ENCODE measurements around the gene PGAP3.

Gene PGAP3

DNA sequence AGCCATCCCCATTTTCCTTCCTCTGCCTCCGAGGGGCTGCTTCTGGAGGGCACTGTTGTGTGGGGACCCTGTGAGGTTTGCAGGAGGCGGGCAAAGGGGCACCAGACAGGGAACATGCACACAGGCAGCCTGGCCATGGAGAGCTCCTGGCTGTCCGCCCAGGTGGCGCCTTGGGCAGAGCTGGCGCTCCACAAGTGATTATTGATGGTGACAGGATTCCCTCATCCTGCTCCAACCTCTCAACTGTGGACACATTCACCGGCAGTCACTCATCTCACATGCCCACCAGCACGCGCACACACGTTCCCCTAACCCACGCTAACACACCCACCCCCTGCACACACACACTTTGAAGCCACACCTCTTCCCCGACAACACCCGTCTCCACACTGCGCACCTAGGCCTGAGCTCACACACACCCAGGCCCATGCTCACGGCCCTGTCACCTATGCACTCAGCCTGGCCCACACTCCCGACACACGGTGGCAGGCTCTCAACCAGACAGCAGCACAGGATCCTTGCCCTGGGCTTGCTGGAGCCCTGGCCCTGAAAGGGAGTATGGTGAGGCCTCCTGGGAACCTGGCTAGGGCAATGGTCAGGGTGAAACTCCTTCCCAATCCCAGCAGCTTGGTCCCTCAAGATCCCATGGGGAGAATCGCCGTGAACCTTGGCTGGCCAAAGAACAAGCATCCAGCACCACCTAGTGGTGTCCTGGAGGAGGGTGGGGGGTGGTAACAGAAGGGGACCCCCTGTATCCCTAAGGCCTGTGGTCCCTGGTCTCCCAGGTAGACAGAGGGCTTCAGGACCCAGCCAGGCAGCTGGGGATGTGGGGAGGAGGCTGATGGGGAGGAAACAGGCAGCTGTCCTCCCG is 16.0 kb downstream of the PGAP3 start:
- no peak for DNase-seq

DNA sequence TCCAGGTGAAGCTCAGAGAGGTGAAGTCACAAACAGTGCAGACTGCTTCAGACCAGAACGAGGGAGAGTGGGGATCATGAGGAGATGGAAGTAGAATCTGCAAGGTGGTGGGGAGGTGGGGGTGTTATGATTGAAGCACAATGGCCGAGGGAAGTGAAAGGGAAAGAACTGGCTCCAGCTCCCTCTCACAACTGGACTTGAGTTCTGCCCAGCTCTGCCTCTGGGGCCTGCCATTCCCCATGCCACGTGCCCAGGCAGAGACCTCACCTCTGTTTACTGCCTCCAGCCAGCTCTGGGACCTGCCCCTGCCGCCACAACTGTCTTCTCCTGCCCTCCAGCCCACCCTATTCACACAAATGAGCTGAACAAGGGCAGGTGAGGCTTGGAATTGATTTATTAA is 17.1 kb downstream of the PGAP3 start:
- no peak for DNase-seq

DNA sequence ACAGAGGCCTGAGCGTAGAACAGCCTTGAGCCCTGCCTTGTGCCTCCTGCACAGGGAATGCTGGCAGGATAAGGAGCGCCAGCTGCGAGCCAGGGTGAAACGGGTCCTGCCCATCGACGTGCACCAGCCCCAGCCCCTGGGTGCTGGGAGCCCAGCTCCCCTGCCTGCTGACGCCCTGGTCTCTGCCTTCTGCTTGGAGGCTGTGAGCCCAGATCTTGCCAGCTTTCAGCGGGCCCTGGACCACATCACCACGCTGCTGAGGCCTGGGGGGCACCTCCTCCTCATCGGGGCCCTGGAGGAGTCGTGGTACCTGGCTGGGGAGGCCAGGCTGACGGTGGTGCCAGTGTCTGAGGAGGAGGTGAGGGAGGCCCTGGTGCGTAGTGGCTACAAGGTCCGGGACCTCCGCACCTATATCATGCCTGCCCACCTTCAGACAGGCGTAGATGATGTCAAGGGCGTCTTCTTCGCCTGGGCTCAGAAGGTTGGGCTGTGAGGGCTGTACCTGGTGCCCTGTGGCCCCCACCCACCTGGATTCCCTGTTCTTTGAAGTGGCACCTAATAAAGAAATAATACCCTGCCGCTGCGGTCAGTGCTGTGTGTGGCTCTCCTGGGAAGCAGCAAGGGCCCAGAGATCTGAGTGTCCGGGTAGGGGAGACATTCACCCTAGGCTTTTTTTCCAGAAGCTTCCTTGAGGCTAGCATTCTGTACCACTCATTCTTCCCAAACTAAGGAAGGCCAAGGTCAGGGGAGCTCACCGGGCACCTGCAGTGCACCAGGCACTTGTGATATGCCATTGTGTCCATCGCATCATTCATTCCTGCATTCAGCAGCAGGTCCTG is 17.7 kb downstream of the PGAP3 start:
- no peak for DNase-seq

DNA sequence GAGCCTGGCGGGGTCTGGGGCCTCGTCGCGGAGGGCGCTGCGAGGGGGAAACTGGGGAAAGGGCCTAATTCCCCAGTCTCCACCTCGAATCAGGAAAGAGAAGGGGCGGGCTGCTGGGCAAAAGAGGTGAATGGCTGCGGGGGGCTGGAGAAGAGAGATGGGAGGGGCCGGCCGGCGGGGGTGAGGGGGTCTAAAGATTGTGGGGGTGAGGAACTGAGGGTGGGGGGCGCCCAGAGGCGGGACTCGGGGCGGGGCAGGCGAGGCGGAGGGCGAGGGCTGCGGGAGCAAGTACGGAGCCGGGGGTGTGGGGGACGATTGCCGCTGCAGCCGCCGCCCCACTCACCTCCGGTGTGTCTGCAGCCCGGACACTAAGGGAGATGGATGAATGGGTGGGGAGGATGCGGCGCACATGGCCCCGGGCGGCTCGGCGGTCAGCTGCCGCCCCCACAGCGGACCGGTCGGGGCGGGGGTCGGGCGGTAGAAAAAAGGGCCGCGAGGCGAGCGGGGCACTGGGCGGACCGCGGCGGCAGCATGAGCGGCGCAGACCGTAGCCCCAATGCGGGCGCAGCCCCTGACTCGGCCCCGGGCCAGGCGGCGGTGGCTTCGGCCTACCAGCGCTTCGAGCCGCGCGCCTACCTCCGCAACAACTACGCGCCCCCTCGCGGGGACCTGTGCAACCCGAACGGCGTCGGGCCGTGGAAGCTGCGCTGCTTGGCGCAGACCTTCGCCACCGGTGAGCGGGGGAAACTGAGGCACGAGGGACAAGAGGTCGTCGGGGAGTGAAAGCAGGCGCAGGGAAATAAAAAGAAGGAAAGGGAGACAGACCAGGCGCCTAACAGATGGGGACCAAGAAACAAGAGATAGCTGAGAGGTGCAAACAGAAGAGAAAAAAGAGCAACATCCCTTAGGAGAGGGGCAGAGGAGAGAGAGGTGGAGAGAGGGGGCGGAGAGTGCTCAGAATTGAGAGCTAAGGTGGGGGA is 19.6 kb downstream of the PGAP3 start, which contains the start of gene PNMT:
TSS of gene PNMT (plus strand) at position 509 of the 980 bp plus-strand sequence. CDS start at position 532, 23 bp downstream.
- peak; percentile 59 for DNase-seq

DNA sequence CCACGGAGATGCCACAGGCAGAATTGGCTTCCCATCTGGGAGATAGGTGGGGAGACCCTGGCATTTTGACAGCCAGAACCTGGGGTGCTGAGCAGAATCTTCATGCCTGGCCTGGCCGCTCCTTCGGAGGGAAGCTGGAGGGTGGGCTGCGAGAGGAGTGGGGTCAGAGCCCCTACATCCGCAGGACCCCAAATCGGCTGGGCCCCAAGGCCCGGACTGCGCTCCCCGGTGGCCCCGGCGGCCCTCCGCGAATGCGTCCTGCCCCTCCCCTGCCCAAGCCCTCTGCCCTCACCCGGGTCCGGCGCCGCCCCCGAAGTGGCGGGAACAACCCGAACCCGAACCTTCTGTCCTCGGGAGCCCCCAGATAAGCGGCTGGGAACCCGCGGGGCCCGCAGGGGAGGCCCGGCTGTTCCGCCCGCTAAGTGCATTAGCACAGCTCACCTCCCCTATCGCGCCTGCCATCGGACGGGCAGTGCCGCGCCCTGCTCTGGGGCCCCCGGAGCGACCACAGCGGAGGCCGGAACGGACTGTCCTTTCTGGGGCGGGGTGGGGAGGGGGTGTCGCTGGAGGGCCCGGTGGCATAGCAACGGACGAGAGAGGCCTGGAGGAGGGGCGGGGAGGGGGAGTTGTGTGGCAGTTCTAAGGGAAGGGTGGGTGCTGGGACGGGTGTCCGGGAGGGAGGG is 20.5 kb downstream of the PGAP3 start:
- no peak for DNase-seq

DNA sequence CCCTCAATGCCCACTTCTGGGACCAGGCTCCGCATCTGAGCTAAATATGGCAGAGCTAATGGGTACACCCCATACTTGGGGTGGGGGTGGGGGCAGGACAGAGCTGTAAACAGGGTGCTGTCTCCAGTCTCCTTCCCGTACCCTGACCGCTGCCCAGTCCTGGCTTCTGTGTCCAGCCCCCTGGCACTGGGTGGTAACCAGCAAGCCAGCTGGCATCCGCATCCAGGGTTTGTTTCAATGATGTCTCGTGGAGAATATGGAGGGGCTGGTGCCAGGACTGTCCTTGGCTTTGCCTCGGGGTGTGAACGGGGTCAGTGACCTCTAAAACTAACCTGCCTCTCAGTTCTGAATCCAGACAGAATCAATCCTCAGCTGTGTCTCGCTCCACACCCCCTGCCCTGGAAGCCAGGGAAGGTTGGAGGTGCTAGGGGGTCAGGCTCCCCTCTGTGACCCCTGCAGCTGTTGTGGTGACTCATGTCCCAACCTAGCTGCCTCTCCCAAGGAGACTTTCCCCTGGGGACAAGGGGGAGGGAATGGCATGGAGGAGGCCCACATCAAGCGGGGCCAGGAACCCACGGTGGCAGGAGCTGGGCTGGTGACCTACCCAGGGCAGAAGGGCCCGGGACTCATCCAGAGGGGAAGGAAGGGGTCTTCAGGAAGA is 21.1 kb downstream of the PGAP3 start:
- no peak for DNase-seq

DNA sequence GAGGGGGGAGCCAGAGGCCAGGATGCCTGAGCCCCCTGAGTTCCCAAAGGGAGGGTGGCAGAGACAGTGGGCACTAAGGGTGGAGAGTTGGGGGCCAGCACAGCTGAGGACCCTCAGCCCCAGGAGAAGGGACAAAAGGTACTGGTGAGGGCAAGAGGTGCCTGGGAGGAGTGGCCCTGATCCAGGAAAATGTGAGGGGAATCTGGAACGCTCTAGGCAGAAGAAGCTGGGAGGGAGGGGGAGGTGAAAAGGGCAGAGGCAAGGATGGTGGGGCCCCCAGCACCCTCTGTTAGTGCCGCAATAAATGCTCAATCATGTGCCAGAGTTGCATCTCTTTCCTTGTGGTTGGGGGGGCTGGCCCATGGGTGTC is 21.6 kb downstream of the PGAP3 start:
- no peak for DNase-seq

DNA sequence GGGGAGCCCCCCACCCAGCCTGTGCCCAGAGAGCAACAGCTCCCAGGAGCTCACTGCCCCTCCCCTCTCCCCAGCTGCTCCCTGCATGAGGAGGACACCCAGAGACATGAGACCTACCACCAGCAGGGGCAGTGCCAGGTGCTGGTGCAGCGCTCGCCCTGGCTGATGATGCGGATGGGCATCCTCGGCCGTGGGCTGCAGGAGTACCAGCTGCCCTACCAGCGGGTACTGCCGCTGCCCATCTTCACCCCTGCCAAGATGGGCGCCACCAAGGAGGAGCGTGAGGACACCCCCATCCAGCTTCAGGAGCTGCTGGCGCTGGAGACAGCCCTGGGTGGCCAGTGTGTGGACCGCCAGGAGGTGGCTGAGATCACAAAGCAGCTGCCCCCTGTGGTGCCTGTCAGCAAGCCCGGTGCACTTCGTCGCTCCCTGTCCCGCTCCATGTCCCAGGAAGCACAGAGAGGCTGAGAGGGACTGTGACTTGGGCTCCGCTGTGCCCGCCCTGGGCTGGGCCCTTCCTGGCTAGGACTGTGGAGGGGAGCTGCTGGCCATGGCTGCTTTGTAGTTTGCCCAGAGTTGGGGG is 22.1 kb downstream of the PGAP3 start:
- no peak for DNase-seq

DNA sequence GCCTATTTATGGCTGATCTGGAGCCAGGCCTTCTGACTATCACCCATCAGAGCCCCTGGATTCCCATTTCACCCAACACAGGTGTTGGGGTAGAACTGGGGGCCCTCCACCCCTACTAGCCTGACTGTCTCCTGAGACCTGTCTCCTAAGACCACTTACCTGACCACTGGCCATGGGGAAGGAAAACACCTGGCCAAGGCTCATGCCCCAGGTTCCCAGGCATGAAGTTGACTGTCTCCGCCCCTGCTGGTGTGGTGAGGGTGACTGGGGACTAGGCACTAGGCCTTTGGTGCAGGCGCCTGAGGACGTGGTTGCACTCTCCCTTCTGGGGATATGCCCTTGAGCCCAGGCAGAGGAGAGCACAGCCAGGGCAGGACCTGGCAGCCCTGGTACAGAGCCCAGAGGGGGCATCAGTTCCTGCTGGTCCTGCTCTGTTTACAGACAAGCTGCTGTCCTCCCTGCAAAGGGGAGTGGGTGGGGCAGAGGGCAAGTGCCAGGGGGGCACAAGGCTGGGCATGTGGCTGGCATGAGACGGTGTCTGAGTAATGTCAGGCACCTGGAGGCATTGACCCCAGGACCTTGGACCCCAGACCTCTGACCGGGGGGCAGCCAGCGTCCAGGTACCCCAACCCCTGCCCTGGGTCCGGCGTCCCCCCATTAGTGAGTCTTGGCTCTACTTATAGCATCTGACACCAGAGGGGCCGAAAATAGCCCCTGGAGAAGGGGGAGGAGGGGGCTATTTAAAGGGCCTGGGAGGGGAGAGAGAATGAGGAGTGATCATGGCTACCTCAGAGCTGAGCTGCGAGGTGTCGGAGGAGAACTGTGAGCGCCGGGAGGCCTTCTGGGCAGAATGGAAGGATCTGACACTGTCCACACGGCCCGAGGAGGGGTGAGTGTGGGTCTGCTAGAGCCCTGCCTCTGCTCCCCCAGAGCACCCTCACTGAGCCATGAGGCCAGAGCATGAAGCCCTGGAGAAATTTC is 23.0 kb downstream of the PGAP3 start, which contains the start of gene TCAP:
TSS of gene TCAP (plus strand) at position 769 of the 981 bp plus-strand sequence. CDS start at position 780, 11 bp downstream.
- DNase-seq, result no peak

DNA sequence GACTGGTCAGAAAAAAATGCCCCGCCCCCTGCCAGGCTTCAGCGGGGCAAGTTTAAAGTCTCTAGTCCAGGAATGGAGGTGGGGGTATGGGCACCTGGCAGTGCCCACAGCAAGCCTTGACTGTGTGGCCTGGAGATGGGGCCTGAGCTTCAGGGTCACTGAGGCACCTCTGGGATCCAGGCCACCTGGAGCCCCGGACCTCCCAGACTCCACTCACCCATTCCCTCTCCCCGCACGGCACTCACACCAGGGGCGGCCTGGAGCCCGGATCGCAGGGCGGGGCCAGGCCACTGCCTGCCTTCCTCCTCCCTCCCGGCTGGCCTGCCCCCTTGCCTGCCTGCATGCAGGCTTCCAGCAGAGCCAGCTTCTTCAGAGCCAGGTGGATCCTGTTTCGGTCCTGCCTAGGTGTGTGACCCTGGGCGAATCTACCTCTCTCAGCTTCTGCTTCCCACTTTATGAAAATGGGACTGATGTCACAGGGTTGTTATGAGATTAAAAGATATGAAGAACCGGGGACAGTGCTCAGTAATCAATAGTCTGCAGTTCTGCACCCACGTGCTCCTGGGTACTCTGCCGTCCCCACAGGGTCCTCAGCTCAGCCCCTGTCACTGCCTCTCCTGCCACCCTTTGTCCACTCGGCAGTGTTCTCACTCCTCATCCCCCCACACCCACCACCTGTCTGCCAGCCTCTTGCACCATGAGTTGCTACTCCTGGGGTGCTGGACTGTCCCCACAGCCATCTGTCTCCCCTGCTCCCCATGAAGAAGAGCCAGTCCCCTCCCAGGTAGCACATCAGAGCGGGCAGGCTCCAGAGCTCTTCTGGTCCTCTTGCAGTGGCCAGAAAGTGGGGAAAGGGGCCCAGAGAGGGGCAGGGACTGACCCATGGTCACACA is 23.9 kb downstream of the PGAP3 start:
- no peak for DNase-seq

DNA sequence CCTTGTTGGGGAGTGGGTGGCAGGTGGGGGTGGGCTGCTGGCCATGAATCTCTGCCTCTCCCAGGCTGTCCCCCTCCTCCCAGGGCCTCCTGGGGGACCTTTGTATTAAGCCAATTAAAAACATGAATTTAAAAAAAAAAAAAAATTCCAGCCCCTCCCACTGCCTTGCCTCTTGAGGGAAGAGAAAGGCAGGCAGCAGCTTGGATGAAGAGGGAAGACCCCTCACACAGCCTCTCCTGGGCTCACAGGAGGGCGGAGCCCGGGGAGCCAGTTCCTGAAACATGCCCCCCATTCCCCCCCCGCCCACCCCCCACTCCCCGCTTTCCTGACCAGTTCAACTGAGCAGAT is 24.5 kb downstream of the PGAP3 start:
- no peak for DNase-seq

DNA sequence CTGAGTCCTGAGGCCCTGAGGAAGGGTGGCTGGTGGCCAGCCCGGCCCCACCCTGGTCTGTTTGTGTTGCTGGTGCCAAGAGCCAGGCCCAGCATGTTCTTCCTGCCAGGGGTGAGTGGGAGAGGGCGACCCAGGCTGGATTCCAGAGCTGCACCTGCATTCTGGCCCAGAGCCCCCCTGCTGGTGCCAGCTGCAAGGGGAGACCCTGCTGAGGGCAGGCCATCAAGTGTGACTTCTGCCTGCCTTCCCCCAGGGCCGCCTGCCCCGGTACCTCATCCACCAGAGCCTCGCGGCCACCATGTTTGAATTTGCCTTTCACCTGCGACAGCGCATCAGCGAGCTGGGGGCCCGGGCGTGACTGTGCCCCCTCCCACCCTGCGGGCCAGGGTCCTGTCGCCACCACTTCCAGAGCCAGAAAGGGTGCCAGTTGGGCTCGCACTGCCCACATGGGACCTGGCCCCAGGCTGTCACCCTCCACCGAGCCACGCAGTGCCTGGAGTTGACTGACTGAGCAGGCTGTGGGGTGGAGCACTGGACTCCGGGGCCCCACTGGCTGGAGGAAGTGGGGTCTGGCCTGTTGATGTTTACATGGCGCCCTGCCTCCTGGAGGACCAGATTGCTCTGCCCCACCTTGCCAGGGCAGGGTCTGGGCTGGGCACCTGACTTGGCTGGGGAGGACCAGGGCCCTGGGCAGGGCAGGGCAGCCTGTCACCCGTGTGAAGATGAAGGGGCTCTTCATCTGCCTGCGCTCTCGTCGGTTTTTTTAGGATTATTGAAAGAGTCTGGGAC is 25.1 kb downstream of the PGAP3 start:
- no peak for DNase-seq

DNA sequence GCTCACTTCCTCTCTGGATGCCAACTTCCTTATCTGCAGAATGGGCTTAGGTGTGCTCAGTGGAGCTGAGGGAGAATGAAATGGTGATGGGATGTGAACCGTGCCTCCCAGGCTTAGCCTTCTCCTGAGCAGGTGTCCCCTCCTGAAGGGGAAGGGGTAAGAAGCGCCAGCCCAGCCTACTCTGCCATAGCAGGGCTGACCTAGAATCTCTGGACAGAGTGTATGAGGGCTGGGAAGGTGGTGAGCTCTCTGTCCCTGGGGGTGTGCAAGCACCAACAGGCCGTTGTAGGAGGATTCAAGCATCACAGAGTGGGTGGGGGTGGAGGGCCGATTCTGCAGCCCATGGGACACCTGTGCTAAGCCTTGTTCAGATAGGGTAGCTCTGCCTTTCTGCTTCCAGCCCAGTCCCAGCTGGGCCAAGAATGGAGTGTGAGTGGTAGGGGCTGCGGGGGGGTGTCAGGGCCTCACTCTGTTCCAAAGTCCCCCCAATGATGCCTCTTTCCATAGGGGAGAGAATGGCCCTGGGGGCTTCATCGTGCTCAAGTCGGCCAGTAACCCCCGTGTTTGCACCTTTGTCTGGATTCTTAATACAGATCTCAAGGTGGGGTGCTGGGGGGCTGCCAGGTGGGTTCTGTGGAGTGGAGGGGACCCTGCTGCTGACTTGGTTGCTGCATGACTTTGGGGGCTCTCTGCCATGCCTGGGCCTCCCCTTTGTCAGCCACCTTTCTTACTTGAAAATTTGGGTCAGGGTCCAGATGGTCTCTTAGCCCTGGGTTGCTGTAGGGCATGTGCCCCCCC is 25.9 kb downstream of the PGAP3 start:
- no peak for DNase-seq

DNA sequence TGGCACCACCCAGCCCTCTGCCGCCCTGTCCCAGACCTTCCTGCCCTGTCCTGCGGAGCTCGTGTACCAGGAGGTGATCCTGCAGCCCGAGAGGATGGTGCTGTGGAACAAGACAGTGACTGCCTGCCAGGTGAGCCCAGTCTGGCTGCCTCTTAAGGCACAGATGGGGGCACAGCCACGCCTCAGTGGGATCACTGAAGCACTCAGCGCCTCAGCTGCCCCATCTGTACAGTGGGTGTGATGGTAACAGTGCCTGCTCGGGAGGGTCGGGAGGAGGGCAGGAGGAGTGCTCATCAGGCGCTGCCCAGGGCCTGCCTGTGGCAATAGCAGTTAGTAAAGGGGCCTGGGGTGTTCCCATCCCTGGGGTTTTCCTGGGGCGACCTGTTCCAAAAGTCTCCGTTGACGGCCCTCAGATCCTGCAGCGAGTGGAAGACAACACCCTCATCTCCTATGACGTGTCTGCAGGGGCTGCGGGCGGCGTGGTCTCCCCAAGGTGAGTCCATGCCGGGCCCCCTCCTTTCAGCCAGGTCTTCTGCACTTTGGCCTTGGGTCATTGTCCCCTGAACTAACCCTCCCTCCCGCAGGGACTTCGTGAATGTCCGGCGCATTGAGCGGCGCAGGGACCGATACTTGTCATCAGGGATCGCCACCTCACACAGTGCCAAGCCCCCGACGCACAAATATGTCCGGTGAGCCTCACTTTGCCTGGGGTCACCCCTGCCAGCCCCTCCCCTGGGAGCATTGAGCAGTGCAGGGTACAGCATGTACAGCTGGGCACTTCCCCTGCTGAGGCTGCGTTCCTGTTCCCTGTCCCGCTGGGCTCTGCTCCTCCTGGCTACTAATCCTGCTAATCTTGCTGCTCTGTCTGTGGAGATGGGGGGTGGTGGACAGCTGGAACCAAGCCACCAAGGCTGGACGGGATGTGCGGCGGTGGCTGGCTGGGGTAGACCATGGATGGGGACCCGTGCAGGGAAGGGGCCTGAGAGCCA is 27.2 kb downstream of the PGAP3 start:
- DNase-seq, result no peak

DNA sequence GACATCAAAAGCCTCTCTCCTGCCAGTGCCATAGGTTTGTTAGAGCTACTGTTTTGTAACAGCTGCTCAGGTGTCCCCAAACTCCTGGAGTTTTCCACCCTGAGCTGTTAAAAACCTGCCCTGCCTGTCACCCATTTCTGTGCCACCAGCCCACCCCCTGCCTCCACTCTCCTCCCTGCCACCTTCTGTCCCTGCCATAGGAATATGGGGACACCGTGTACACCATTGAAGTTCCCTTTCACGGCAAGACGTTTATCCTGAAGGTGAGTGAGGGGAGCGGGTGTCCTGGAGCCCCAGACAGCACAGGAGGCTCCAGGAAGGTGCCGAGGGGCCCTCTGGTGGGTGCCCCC is 27.9 kb downstream of the PGAP3 start:
- DNase-seq, result no peak

All from CD4-positive, alpha-beta T cell treated with Interleukin-15 for 1 hour (primary cell).